H9 (cell line): Measurements from ENCODE around the gene GPR34. TPM values are rescaled to one million over a fixed set of nuclear protein-coding genes. Genes with fewer than 3 reads are reported as not detected.

Experiments
- DNase-seq: peaks from one replicate; pipeline ENCODE4 v3.0.0-alpha.2; 2017
- H2AFZ ChIP-seq: one replicate; pipeline ENCODE4 v1.6.1; 2013; ENCODE audit warnings: mild to moderate bottlenecking, low read length, control low read depth, moderate library complexity
- H2AK5ac ChIP-seq: 2 replicates; pipeline ENCODE4 v1.6.1; 2013; ENCODE audit warnings: low read length, control low read depth, mixed read lengths; ENCODE audit not compliant: insufficient read length
- H2BK120ac ChIP-seq: one replicate; pipeline ENCODE4 v1.6.1; 2013; ENCODE audit warnings: low read depth, mild to moderate bottlenecking, low read length, control low read depth, inconsistent platforms; ENCODE audit not compliant: poor library complexity, severe bottlenecking
- H2BK12ac ChIP-seq: 2 replicates; pipeline ENCODE4 v1.6.1; 2013; ENCODE audit warnings: low read length, control low read depth, mixed read lengths, low read depth; ENCODE audit not compliant: insufficient read length
- H2BK15ac ChIP-seq: 2 replicates; pipeline ENCODE4 v1.6.1; 2013; ENCODE audit warnings: low read depth, low read length, control low read depth
- H2BK20ac ChIP-seq: one replicate; pipeline ENCODE4 v1.6.1; 2013; ENCODE audit warnings: low read depth, mild to moderate bottlenecking, low read length, control low read depth, inconsistent platforms; ENCODE audit not compliant: poor library complexity, severe bottlenecking
- H2BK5ac ChIP-seq: 2 replicates; pipeline ENCODE4 v1.6.1; 2013; ENCODE audit warnings: low read length, control low read depth, mixed read lengths; ENCODE audit not compliant: insufficient read length
- H3K14ac ChIP-seq: 2 replicates; pipeline ENCODE4 v1.6.1; 2013; ENCODE audit warnings: low read length, control low read depth; ENCODE audit not compliant: insufficient read depth
- H3K18ac ChIP-seq: 2 replicates; pipeline ENCODE4 v1.6.1; 2013; ENCODE audit warnings: low read depth, mild to moderate bottlenecking, mixed read lengths, low read length, control low read depth; ENCODE audit not compliant: insufficient read length
- H3K23ac ChIP-seq: 2 replicates; pipeline ENCODE4 v1.6.1; 2013; ENCODE audit warnings: low read length, control low read depth, mixed read lengths, low read depth; ENCODE audit not compliant: insufficient read length
- H3K23me2 ChIP-seq: 2 replicates; pipeline ENCODE4 v1.6.1; 2013; ENCODE audit warnings: low read depth, mild to moderate bottlenecking, mixed read lengths, low read length, control low read depth; ENCODE audit not compliant: insufficient read length, poor library complexity, severe bottlenecking
- H3K27ac ChIP-seq: 2 replicates; pipeline ENCODE4 v1.5.1; 2013; ENCODE audit warnings: low read length, control low read depth, mixed read lengths, low read depth; ENCODE audit not compliant: insufficient read length
- H3K27me3 ChIP-seq: 2 replicates; pipeline ENCODE4 v1.6.1; 2013; ENCODE audit warnings: low read length, control low read depth, inconsistent platforms; ENCODE audit not compliant: insufficient read depth
- H3K4ac ChIP-seq: 2 replicates; pipeline ENCODE4 v1.6.1; 2013; ENCODE audit warnings: low read depth, mild to moderate bottlenecking, control low read depth, inconsistent platforms, low read length, moderate library complexity
- H3K4me1 ChIP-seq: 2 replicates; pipeline ENCODE4 v1.6.1; 2013; ENCODE audit warnings: low read length, control low read depth, inconsistent platforms; ENCODE audit not compliant: insufficient read depth
- H3K4me2 ChIP-seq: 2 replicates; pipeline ENCODE4 v1.6.1; 2013; ENCODE audit warnings: low read length, control low read depth, mixed read lengths; ENCODE audit not compliant: insufficient read length, insufficient read depth
- H3K56ac ChIP-seq: 2 replicates; pipeline ENCODE4 v1.6.1; 2013; ENCODE audit warnings: low read depth, mild to moderate bottlenecking, mixed read lengths, low read length, control low read depth; ENCODE audit not compliant: insufficient read length
- H3K79me1 ChIP-seq: 2 replicates; pipeline ENCODE4 v1.6.1; 2013; ENCODE audit warnings: low read depth, mild to moderate bottlenecking, moderate library complexity, low read length, control low read depth, inconsistent platforms; ENCODE audit not compliant: insufficient read depth, poor library complexity, severe bottlenecking
- H3K79me2 ChIP-seq: 2 replicates; pipeline ENCODE4 v1.6.1; 2013; ENCODE audit warnings: low read length, control low read depth, inconsistent platforms; ENCODE audit not compliant: insufficient read depth
- H3K9ac ChIP-seq: 2 replicates; pipeline ENCODE4 v1.6.1; 2013; ENCODE audit warnings: low read length, control low read depth, mixed read lengths; ENCODE audit not compliant: insufficient read length; ENCODE audit errors: extremely low read depth
- H3K9me3 ChIP-seq: one replicate; pipeline ENCODE4 v1.6.1; 2013; ENCODE audit warnings: low read depth, low read length, inconsistent platforms; ENCODE audit not compliant: control insufficient read depth
- H3T11ph ChIP-seq: one replicate; pipeline ENCODE4 v1.6.1; 2013; ENCODE audit warnings: mild to moderate bottlenecking, low read length, control low read depth, inconsistent platforms
- H4K20me1 ChIP-seq: one replicate; pipeline ENCODE4 v1.6.1; 2013; ENCODE audit not compliant: control insufficient read depth, insufficient read length, insufficient read depth
- H4K5ac ChIP-seq: 2 replicates; pipeline ENCODE4 v1.6.1; 2013; ENCODE audit warnings: low read depth, mild to moderate bottlenecking, mixed read lengths, low read length, control low read depth; ENCODE audit not compliant: insufficient read length
- H4K8ac ChIP-seq: replicated peaks from 2 replicates; pipeline ENCODE4 v1.6.1; 2013; ENCODE audit warnings: low read length, control low read depth, mixed read lengths, low read depth; ENCODE audit not compliant: insufficient read length
- H4K91ac ChIP-seq: 2 replicates; pipeline ENCODE4 v1.6.1; 2013; ENCODE audit warnings: low read depth, mild to moderate bottlenecking, moderate library complexity, mixed read lengths, low read length, control low read depth; ENCODE audit not compliant: insufficient read length
- H3K27ac Mint-ChIP-seq, 3 experiments: 2 replicates in 2 of 3; 3 replicates in 1 of 3; pipeline ENCODE4 v1.8.0; 2020 to 2021; ENCODE audit warnings: mixed read lengths in 3 of 3, mild to moderate bottlenecking in 1 of 3, moderate library complexity in 1 of 3
- H3K27me3 Mint-ChIP-seq: 2 replicates; pipeline ENCODE4 v1.8.0; 2021; ENCODE audit warnings: low read depth, mild to moderate bottlenecking, moderate library complexity, mixed read lengths
- H3K36me3 Mint-ChIP-seq, 3 experiments: 2 replicates in 2 of 3; 3 replicates in 1 of 3; pipeline ENCODE4 v1.8.0; 2020 to 2021; ENCODE audit warnings: low read depth in 3 of 3, mixed read lengths in 3 of 3; ENCODE audit not compliant: insufficient read depth in 1 of 3
- H3K4me1 Mint-ChIP-seq, 2 experiments: 2 replicates each; pipeline ENCODE4 v1.8.0; 2020; ENCODE audit warnings: mixed read lengths in 2 of 2
- H3K4me3 Mint-ChIP-seq, 2 experiments: 2 replicates in 1 of 2; 3 replicates in 1 of 2; pipeline ENCODE4 v1.8.0; 2020 to 2021; ENCODE audit warnings: mild to moderate bottlenecking in 2 of 2, mixed read lengths in 2 of 2, moderate library complexity in 1 of 2
- H3K9me3 Mint-ChIP-seq, 2 experiments: 2 replicates in 1 of 2; 3 replicates in 1 of 2; pipeline ENCODE4 v1.8.0; 2020; ENCODE audit warnings: mild to moderate bottlenecking in 2 of 2, mixed read lengths in 2 of 2, moderate library complexity in 1 of 2
- WGBS: extraction: QIAGEN DNeasy Blood & Tissue Kit; methylation state at CpG from one replicate; pipeline ENCODE4 v1.1.7; 2013; ENCODE audit warnings: missing lambda C conversion rate, low lambda C conversion rate, mixed read lengths; ENCODE audit not compliant: insufficient read length; ENCODE audit errors: extremely low coverage; 5-methylcytosine and 5-hydroxymethylcytosine counted together
- total RNA-seq: library from RNA; stranded (reverse); gene quantifications from 2 replicates; pipeline ENCODE4 v1.2.1, GENCODE V29; 2021
- TF ChIP-seq, protein P1 (sequence below): fragments of 200-600 bp; sonication (generic); conservative IDR thresholded peaks from 3 replicates; pipeline ENCODE4 v1.8.0; 2021; ENCODE audit warnings: antibody characterized with exemption, mild to moderate bottlenecking

Gene GPR34
- total RNA-seq, 1 experiment from 2014 or later, result not detected

DNA sequence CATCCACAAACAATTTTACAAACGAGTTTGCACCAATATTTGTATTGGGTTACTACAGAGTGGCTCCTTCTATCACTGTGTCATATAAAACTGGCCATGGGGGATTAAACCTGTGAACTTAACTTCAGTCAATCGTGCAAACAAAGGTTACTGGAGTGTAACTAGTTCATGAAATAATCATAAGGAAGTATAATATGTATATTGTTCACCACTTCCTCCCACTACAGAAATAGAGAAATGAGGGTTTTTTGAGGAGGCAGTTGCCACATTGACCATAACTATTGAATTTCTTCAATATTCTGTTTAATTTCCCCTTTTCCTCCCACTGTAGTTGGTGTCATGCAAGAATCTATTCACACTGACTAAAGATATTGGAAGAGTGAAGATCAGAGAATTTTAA, 35.1 kb downstream of the GPR34 start, which contains the start of gene GPR82:
GPR82 (plus strand) TSS at position 356 of the 400 bp plus-strand sequence. CDS start 2,846 bp downstream, outside the sequence.
- H3K4ac ChIP-seq, result no peak within 1 kb of the TSS
- H3K79me1 ChIP-seq, result no peaks in the 10 kb centered on the region
- H3K9ac ChIP-seq, result no peak within 1 kb of the TSS
- no peak within 1 kb of the TSS for H4K91ac ChIP-seq
- no peaks in the 10 kb centered on the region for H3K9me3 ChIP-seq
- no peak within 1 kb of the TSS for H2BK5ac ChIP-seq
- no peak within 1 kb of the TSS for H4K5ac ChIP-seq
- no peak within 1 kb of the TSS for H2BK15ac ChIP-seq
- no peak within 1 kb of the TSS for H3K18ac ChIP-seq
- H3K36me3 Mint-ChIP-seq, result peaks cover 16 to 20% (median 16%) of the 10 kb centered on the region in 3 experiments
- H2AK5ac ChIP-seq, result no peak within 1 kb of the TSS
- H3K14ac ChIP-seq, result no peak within 1 kb of the TSS
- no peak within 1 kb of the TSS for H3T11ph ChIP-seq
- no peak within 1 kb of the TSS for H2BK120ac ChIP-seq
- H2AFZ ChIP-seq, result no peak within 1 kb of the TSS
- H4K20me1 ChIP-seq, result no peaks in the 10 kb centered on the region
- peaks cover 3 to 9% of the 10 kb centered on the region in 2 experiments; a peak in 3 of 4 replicates for H3K4me1 Mint-ChIP-seq
- no peak within 1 kb of the TSS for H2BK12ac ChIP-seq
- no peak within 1 kb of the TSS for H2BK20ac ChIP-seq
- no peak for DNase-seq
- H3K27me3 Mint-ChIP-seq, result no peaks in the 10 kb centered on the region
- H3K27ac Mint-ChIP-seq, result no peak within 1 kb of the TSS
- H3K4me3 Mint-ChIP-seq, result no peak within 1 kb of the TSS
- H3K27me3 ChIP-seq, result no peaks in the 10 kb centered on the region
- H3K4me2 ChIP-seq, result no peak within 1 kb of the TSS
- no peak within 1 kb of the TSS for H3K56ac ChIP-seq
- no CpG with 5 or more reads among the region's 2 CpGs for WGBS
- no peak within 1 kb of the TSS for H3K23ac ChIP-seq
- TF ChIP-seq, protein P1, sequence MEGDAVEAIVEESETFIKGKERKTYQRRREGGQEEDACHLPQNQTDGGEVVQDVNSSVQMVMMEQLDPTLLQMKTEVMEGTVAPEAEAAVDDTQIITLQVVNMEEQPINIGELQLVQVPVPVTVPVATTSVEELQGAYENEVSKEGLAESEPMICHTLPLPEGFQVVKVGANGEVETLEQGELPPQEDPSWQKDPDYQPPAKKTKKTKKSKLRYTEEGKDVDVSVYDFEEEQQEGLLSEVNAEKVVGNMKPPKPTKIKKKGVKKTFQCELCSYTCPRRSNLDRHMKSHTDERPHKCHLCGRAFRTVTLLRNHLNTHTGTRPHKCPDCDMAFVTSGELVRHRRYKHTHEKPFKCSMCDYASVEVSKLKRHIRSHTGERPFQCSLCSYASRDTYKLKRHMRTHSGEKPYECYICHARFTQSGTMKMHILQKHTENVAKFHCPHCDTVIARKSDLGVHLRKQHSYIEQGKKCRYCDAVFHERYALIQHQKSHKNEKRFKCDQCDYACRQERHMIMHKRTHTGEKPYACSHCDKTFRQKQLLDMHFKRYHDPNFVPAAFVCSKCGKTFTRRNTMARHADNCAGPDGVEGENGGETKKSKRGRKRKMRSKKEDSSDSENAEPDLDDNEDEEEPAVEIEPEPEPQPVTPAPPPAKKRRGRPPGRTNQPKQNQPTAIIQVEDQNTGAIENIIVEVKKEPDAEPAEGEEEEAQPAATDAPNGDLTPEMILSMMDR, result no peak
- H3K79me2 ChIP-seq, result no peaks in the 10 kb centered on the region
- H3K23me2 ChIP-seq, result no peaks in the 10 kb centered on the region
- H3K9me3 Mint-ChIP-seq, result peaks cover 43 to 46% of the 10 kb centered on the region in 2 experiments
- no peak within 1 kb of the TSS for H3K27ac ChIP-seq
- peaks cover 3% of the 10 kb centered on the region; the same call in 1 of the 2 replicates for H3K4me1 ChIP-seq
- H4K8ac ChIP-seq, result no peak within 1 kb of the TSS
